IPS DF 4.7 (cell line): ENCODE measurements around the gene CRYM.
"Not testable (repeated sequence)": the region's sequence is repeated elsewhere in the genome, so short reads cannot be mapped to it uniquely, and the experiment has no call there.

ENCODE experiments used
- DNase-seq: peaks from one replicate; pipeline ENCODE4 v3.0.0-alpha.2; 2013; ENCODE audit warnings: low spot score; ENCODE audit errors: extremely low read depth

The CRYM gene

DNA sequence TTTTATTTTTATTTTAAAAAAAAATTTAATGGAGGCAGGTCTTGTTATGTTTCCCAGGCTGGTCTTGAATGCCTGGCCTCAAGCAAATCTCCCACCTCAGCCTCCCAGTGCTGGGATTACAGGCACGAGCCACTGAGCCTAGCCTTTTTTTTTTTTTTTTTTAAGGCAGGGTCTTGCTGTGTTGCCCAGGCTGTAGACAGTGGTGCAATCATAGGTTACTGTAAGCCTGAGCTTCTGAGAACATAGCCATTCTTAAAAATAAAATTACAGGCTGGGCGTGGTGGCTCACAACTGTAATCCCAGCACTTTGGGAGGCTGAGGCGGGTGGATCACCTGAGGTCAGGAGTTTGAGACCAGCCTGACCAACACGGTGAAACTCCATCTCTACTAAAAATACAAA, 29.9 kb downstream of the CRYM start:
- not testable (repeated sequence) for DNase-seq

DNA sequence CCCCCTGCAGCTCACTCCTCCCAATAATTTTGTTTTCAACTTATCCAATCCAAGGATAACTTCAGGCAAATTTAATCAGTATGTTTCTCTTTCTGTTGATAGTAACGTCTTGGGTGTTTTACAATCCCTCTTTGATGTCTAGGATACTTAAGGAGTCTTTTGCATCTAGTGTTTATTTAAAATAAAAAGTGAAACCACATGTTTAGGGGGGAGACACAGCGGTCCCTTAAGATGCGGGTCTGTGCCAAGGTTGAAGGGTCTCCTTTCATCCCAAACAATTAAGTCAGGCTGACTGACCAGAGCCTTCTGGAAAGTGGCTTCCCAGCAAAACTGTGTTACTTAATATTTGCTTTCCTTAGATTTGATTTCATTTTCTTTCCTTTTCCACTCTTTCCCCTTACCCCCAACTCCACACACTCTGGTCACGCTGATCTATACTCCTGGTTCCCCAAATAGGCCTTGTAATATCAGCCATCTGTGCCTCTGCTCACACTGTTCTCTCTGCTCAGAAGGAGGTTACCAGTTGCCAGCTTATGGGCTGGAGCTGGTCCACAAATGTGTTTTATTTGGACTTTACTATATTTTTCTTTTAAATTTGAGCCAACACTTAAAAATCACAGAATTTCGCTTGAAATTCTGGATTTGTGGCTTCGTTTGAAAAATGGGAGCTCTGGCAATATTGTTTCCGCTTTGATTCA, 33.4 kb downstream of the CRYM start:
- DNase-seq: no peak

- DNase-seq: no peak
Measured at GRCh38 chr16:21242756-21243155, 35.3 kb downstream of the CRYM start.

GRCh38 chr16:21239646-21240045, 38.4 kb downstream of the CRYM start:
- DNase-seq: no peak

DNA sequence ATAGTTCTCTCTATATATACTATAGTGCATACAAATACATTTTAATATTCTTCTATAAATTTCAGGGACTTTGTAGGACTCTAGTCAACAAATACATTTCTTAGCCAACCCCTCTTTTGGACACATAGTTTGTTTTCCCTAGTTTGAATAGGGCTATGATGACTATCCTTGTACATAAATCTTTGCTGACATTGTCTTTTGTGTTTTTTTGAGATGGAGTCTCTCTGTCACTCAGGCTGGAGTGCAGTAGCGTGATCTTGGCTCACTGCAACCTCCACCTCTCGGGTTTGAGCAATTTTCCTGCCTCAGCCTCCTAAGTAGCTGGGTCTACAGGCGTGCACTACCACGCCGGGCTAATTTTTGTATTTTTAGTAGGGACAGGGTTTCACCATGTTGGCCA, 41.3 kb downstream of the CRYM start:
- DNase-seq: no peak

- no peak for DNase-seq
Measured at GRCh38 chr16:21235199-21235585, 42.9 kb downstream of the CRYM start.

DNA sequence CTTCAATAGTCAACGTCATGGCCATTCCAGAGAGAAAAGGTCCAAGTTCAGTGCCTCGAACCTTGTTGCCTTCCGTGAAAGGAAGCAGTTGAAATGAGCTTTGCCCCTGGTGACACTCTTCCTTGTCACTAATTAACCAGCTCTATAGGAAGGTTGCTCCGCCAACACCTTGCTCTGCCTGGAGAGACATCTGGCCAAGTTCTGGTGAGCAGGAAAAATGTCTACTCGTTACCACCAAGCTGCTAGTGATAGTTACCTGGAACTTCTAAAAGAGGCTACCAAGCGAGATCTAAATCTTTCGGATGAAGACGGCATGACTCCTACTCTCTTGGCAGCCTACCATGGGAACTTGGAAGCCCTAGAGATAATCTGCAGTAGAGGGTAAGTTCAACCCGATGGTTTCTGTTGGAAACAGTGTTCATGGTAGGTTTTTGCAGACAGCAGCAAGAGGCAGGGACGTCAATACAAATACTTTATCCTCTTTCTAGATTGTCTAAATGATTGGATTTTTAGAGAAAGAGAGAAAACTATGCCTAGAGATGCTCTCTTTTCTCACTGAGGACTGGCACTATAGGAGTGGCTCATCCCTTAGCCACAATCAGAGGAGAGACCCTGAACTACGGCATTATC, 44.5 kb downstream of the CRYM start, which contains the start of gene ANKS4B:
ANKS4B (plus strand) TSS at position 179 of the 630 bp plus-strand sequence; CDS start at position 218, 39 bp downstream.
- no peak for DNase-seq

DNA sequence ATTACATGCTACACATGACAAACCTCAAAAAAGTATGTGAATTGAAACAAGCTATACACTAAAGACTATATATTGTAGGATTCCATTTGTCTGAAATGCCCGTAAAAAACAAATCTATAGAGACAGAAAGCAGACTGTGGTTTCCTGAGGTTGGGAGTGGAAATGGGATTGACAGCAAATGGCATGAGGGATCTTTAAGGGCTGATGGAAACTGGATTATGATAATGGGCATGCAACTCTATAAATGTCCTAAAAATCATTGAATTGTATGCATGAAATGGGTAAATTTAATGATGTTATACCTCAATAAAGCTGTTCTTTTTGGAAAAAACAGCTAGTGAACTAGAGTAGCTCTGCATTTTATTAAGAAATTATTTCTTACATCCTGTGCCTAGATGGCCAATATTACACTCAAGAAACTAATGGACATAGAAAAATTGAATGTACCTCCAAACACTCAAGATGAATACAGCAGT, 45.0 kb downstream of the CRYM start:
- no peak for DNase-seq

DNA sequence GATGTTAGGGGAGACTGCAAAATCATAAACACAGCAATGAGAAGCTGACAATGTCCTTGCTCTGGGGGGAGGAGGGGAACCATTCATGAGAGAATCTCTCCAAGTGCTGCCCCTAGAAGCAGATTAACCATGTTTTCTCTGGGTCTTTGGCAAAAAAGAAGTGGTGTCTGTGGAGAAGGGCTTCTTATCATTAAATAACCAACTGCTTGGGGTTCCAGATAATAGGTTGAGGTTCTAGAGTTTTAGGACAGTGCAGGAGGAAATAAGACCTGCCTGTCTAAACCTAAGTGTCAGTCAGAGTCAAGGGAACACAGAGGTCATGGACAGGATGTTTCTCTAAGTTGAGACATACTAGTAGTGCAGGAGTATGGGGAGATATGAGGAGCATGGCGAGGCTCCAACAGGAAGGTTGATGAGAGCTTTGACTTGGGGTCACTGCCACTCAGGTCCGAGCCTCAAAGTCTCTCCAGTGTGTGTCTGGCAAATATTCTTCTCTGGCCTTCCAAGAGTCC, 49.7 kb downstream of the CRYM start:
- DNase-seq: no peak

- DNase-seq: no peak
Measured at GRCh38 chr16:21227866-21228265, 50.2 kb downstream of the CRYM start.

DNA sequence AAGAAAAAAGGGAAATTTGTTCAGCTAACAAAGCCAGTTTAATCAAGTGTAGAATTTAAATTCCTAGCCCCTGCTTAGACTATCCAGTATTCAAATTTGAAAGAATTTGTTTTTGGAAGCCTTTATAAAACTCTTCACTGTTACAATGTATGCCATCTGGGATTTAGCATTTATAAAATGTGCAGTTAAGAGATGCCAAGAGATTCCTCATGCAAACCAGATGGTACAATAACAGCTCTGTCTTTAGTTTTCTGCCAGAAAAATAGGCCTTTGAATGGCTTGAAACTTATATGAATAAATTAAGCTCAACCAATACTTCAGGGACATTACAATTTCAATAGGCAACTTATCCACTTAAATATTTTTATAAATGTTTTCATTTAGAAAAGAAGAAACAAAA, 51.3 kb downstream of the CRYM start:
- DNase-seq: no peak

DNA sequence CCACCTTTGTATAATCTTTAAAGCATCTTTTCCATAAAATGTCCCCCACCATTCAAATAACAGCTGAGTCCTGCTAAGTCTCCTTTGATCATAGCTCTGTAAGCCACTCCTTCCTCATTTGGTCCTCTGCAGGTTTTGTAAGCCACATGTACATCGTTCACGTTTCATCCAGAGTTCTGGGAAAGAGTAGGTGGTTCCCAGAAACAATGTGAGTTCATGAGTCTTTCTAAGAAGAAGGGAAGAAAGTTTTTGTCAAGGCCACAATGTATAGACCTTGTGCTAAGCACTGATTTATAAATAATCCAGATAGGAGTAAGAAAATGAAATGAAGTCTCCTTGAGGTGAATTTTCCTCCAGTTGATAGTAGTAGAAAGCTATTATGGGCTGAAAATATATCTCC, 53.3 kb downstream of the CRYM start:
- DNase-seq: no peak

GRCh38 chr16:21223787-21224186, 54.3 kb downstream of the CRYM start:
- DNase-seq: no peak

DNA sequence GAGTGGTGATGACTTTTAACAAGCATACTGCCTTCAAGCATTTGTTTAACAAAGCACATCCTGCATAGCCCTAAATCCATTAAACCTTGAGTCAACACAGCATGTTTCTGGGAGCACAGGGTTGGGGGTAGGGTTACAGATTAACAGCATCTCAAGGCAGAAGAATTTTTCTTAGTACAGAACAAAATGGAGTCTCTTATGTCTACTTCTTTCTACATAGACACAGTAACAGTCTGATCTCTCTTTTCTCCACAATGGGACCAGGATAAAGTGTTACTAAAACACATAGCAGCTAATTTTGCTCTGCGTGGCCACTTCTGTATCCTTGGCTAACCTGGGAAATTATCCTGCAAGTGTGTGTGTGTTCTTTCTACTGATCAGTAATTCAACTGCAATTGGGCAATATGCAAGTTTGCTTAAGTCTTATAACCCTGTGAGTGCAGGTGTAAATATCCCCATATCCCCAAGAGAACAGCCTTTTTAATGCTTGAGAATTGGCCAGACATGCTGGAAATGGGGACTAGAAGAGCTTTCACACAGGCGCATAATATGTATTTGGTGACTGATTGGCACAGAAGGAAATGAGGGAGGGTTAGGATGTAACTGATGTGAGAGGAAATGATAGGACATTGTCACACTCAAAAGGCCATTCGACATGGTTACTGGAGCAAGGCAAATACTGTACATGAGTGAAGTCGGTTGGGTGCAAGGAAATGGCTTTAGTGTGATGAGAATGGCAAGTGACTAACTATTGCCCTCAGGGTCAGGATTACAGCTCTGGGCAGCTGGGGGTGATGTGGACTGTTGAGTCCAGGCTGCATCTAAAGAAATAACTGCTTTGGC, 55.4 kb downstream of the CRYM start:
- no peak for DNase-seq

GRCh38 chr16:21219551-21219950, 58.5 kb downstream of the CRYM start:
- no peak for DNase-seq

- no peak for DNase-seq
Measured at GRCh38 chr16:21218153-21218552, 59.9 kb downstream of the CRYM start.

GRCh38 chr16:21217121-21217520, 61.0 kb downstream of the CRYM start:
- no peak for DNase-seq

DNA sequence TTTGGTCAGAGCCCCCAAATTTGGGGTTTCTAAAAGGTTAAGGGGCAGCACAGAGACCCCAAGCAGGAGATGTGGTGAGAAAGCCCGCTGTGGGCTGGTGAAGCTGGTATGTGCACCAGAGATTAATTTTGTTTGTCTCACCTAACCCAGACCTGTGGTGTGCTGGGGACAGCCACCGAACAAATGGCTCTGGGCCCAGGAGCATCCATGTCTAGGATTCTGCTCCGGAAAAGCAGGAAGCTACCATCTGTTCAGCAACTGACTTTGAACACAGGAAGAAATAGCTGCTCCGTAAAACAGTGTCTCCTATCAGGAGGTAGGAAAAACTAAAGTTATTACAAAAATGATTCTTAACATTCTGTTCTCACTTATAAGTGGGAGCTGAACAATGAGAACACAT, 64.0 kb downstream of the CRYM start:
- DNase-seq: no peak

DNA sequence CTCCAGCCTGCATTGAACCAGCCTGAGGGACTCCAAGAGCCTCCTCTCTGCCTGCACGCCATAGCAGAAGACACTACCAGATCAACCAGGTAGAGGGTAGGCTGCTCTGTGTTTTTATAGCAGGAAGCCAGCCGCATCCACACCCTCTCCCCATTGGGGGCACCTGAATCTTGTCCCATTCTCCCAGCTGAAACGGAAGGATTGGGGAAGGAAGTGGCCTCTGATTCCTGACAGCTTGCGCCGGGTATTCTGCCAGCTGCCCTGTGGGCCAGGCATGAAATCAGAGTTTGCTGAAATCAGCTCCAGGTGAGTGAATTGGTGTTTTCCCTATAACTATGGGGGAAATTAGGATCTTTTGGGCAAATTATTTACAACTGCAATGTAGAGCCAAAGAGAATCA, 66.6 kb downstream of the CRYM start, which contains the start of gene ZP2:
ZP2 (minus strand) TSS at position 89 of the 400 bp plus-strand sequence; CDS start at position 62, 27 bp downstream.
- DNase-seq: no peak
